ENCODE results near the gene SLC19A2.

- no peak for TF ChIP-seq CTCF (IDR thresholded peaks at IDR 0.05; ENCODE audit: borderline replicate concordance, extremely low read depth, low read length, poor library complexity, severe bottlenecking)
- TF ChIP-seq EZH2 (IDR thresholded peaks at IDR 0.05; ENCODE audit: borderline replicate concordance, low read depth, low read length, severe bottlenecking) = no peak
These were observed 41.8 kb downstream of the SLC19A2 start for GRCh38 chr1:169443923-169444322.

Data from DND-41 (cell line).